Islet precursor cell (in vitro differentiated cells): ENCODE data around the gene JMJD1C.
A peak's percentile ranks its signal among the peaks of the same experiment; 100 is the strongest.
"Not testable (repeated sequence)": the region's sequence is repeated elsewhere in the genome, so short reads cannot be mapped to it uniquely, and the experiment has no call there.

Experiments
- DNase-seq: peaks from one replicate; pipeline ENCODE4 v3.0.0-alpha.2; 2018

The JMJD1C gene

GRCh38 chr10:63465293-63466143 is at the start of gene JMJD1C:
JMJD1C (minus strand) TSS chr10:63465977; CDS start chr10:63465662, 315 bp downstream.
- DNase-seq: peak; percentile 91

GRCh38 chr10:63515002-63515763 is 49.4 kb upstream of the JMJD1C start:
- peak; percentile 95 for DNase-seq

GRCh38 chr10:63506554-63506953 is 40.8 kb upstream of the JMJD1C start:
- no peak for DNase-seq

GRCh38 chr10:63505562-63505961 is 39.8 kb upstream of the JMJD1C start:
- no peak for DNase-seq

- DNase-seq: peak; percentile 80
These were observed 38.5 kb upstream of the JMJD1C start for GRCh38 chr10:63504145-63504881.

- no peak for DNase-seq
These were observed 37.6 kb upstream of the JMJD1C start for GRCh38 chr10:63503395-63503794.

GRCh38 chr10:63502832-63503231 is 37.1 kb upstream of the JMJD1C start:
- no peak for DNase-seq

GRCh38 chr10:63501954-63502353 is 36.2 kb upstream of the JMJD1C start:
- DNase-seq: no peak

GRCh38 chr10:63500551-63500950 is 34.8 kb upstream of the JMJD1C start:
- DNase-seq: not testable (repeated sequence)

- DNase-seq: no peak
These were observed 32.9 kb upstream of the JMJD1C start for GRCh38 chr10:63498665-63499064.

- DNase-seq: no peak
These were observed 31.5 kb upstream of the JMJD1C start for GRCh38 chr10:63497321-63497720.

- no peak for DNase-seq
These were observed 30.8 kb upstream of the JMJD1C start for GRCh38 chr10:63496561-63496960.

GRCh38 chr10:63494951-63495350 is 29.2 kb upstream of the JMJD1C start:
- DNase-seq: no peak

GRCh38 chr10:63493004-63493403 is 27.2 kb upstream of the JMJD1C start:
- no peak for DNase-seq

GRCh38 chr10:63492317-63492690 is 26.5 kb upstream of the JMJD1C start:
- not testable (repeated sequence) for DNase-seq

GRCh38 chr10:63491588-63492316 is 26.0 kb upstream of the JMJD1C start:
- DNase-seq: no peak

- DNase-seq: no peak
These were observed 24.1 kb upstream of the JMJD1C start for GRCh38 chr10:63489838-63490237.

GRCh38 chr10:63487990-63488389 is 22.2 kb upstream of the JMJD1C start:
- DNase-seq: no peak

- DNase-seq: no peak
These were observed 18.2 kb upstream of the JMJD1C start for GRCh38 chr10:63483983-63484382.

GRCh38 chr10:63481815-63482421 is 16.1 kb upstream of the JMJD1C start:
- no peak for DNase-seq

- DNase-seq: no peak
These were observed 14.5 kb upstream of the JMJD1C start for GRCh38 chr10:63480237-63480636.

- DNase-seq: peak; percentile 84
These were observed 12.8 kb upstream of the JMJD1C start for GRCh38 chr10:63478564-63478963.
